Glutamatergic neuron (in vitro differentiated cells): ENCODE measurements around the gene DIP2B. TPM values are rescaled to one million over a fixed set of nuclear protein-coding genes. Genes with fewer than 3 reads are reported as not detected.

Experiments
- DNase-seq: peaks from one replicate; pipeline ENCODE4 v3.0.0; 2022
- H3K27ac Mint-ChIP-seq: one replicate; pipeline ENCODE4 v1.8.0; 2020; ENCODE audit warnings: mild to moderate bottlenecking, mixed read lengths, inconsistent platforms; ENCODE audit not compliant: unreplicated experiment
- H3K27me3 Mint-ChIP-seq: one replicate; pipeline ENCODE4 v1.8.0; 2020; ENCODE audit warnings: mild to moderate bottlenecking, moderate library complexity, mixed read lengths, inconsistent platforms; ENCODE audit not compliant: unreplicated experiment
- H3K36me3 Mint-ChIP-seq: one replicate; pipeline ENCODE4 v1.8.0; 2020; ENCODE audit warnings: mild to moderate bottlenecking, mixed read lengths, inconsistent platforms; ENCODE audit not compliant: unreplicated experiment
- H3K4me1 Mint-ChIP-seq: one replicate; pipeline ENCODE4 v1.8.0; 2020; ENCODE audit warnings: mild to moderate bottlenecking, low read depth, mixed read lengths, inconsistent platforms; ENCODE audit not compliant: unreplicated experiment
- H3K4me3 Mint-ChIP-seq: one replicate; pipeline ENCODE4 v1.8.0; 2020; ENCODE audit warnings: mild to moderate bottlenecking, mixed read lengths, inconsistent platforms; ENCODE audit not compliant: unreplicated experiment
- H3K9me3 Mint-ChIP-seq: one replicate; pipeline ENCODE4 v1.8.0; 2020; ENCODE audit warnings: mild to moderate bottlenecking, moderate library complexity, mixed read lengths, inconsistent platforms; ENCODE audit not compliant: unreplicated experiment
- total RNA-seq: library from RNA; stranded (reverse); fragmentation: NEBNext Ultra II Directional; extraction: Animal tissue kit (Norgen Biotek cat#: 25700); gene quantifications from one replicate; pipeline ENCODE4 v1.2.1, GENCODE V29; 2021; ENCODE audit not compliant: unreplicated experiment
- TF ChIP-seq, protein P1 (sequence below): fragments of 200-600 bp; sonication (generic); IDR thresholded peaks from one replicate; pipeline ENCODE4 v1.5.0; 2021; ENCODE audit not compliant: partially characterized antibody, unreplicated experiment

Gene DIP2B
- total RNA-seq, 1 donor from 2014 or later: 37.3 TPM

DNA sequence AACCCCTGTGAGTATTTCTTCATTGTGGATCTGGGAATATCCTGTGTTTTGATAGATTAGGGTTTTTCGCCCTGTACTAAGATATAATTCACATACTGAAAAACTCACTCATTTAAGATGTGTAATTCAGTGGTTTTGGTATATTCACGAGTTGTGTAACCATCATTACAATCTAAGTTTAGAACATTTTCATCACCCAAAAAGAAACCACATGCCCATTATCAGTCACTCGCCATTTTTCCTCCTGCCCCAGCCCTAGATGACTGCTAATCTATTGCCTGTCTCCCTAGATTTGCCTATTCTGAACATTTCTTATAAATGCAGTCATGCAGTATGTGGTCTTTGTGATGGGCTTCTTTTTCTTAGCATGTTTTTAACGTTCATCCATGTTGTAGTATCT lies 191.2 kb downstream of the DIP2B start:
- no peak for DNase-seq
- Mint-ChIP-seq H3K9me3 (no peaks in the 10 kb centered on the region), H3K4me3 (no peak overlapping the region), H3K4me1 (no peaks in the 10 kb centered on the region), H3K36me3 (no peaks in the 10 kb centered on the region), H3K27me3 (no peaks in the 10 kb centered on the region), H3K27ac (no peak overlapping the region)
- TF ChIP-seq, protein P1, sequence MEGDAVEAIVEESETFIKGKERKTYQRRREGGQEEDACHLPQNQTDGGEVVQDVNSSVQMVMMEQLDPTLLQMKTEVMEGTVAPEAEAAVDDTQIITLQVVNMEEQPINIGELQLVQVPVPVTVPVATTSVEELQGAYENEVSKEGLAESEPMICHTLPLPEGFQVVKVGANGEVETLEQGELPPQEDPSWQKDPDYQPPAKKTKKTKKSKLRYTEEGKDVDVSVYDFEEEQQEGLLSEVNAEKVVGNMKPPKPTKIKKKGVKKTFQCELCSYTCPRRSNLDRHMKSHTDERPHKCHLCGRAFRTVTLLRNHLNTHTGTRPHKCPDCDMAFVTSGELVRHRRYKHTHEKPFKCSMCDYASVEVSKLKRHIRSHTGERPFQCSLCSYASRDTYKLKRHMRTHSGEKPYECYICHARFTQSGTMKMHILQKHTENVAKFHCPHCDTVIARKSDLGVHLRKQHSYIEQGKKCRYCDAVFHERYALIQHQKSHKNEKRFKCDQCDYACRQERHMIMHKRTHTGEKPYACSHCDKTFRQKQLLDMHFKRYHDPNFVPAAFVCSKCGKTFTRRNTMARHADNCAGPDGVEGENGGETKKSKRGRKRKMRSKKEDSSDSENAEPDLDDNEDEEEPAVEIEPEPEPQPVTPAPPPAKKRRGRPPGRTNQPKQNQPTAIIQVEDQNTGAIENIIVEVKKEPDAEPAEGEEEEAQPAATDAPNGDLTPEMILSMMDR: no peak

DNA sequence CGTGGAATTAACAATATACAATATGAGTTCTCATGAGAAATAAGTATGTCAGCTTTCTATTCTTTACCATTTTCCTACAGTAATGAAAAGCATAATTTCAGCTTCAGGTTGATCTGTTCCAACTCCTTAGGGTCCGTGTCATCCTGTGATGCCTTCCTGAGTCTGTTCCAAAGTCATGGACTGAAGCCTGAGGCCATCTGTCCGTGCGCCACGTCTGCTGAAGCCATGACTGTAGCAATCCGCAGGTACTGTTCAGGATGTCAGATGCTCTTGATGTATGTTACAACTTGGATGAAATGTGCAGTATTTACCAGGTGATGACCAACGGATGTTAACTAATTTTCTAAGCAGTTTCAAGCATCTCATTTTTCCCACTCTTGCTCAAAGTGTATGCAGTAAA lies 192.1 kb downstream of the DIP2B start:
- Mint-ChIP-seq H3K4me1 (no peaks in the 10 kb centered on the region), H3K36me3 (no peaks in the 10 kb centered on the region), H3K27ac (no peak overlapping the region), H3K9me3 (no peaks in the 10 kb centered on the region), H3K4me3 (no peak overlapping the region), H3K27me3 (no peaks in the 10 kb centered on the region)
- no peak for DNase-seq
- TF ChIP-seq, protein P1: no peak

DNA sequence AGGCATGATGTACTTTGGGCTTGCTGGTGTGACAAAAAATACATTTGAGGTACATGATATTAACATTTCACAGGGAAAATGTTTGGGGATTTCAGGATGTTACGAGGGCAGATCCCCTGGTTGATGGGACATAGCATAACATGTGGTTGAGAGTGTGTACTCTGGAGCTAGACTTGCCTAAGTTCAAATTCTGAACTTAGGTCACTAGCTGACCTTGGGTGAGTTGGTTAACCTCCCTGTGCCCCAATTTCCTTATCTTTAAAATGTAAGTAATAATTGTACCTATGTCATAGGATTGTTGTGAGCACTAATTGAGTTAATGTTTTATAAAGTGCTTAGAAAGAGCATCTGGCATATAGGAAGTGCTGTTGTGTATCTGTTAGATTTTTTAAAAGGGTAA lies 194.4 kb downstream of the DIP2B start:
- Mint-ChIP-seq H3K9me3 (no peaks in the 10 kb centered on the region), H3K4me3 (no peak overlapping the region), H3K27me3 (no peaks in the 10 kb centered on the region), H3K36me3 (no peaks in the 10 kb centered on the region), H3K27ac (no peak overlapping the region), H3K4me1 (no peaks in the 10 kb centered on the region)
- DNase-seq: no peak
- TF ChIP-seq, protein P1: no peak

DNA sequence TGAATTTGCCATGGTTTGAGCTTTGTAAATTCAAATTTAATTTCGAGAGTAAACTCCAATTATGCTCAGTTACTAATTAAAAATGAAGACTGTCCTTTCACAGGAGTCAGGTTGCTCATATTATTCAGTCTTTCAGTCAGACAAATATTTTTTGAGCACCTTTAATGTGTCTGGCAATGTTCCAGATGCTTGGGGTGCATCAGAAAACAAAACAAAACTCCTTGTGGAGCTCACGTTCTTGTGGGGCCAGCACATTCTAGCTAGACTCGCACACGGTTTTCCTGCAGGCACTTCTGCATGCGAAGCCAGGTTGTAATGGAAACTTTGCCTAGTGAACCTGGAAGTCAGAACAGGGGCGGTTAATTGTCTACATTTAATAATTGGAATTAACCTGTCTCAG lies 195.2 kb downstream of the DIP2B start:
- TF ChIP-seq, protein P1: no peak
- H3K27ac Mint-ChIP-seq: no peak overlapping the region
- no peak overlapping the region for H3K4me3 Mint-ChIP-seq
- H3K9me3 Mint-ChIP-seq: no peaks in the 10 kb centered on the region
- H3K27me3 Mint-ChIP-seq: no peaks in the 10 kb centered on the region
- H3K36me3 Mint-ChIP-seq: no peaks in the 10 kb centered on the region
- no peak for DNase-seq
- H3K4me1 Mint-ChIP-seq: no peaks in the 10 kb centered on the region

DNA sequence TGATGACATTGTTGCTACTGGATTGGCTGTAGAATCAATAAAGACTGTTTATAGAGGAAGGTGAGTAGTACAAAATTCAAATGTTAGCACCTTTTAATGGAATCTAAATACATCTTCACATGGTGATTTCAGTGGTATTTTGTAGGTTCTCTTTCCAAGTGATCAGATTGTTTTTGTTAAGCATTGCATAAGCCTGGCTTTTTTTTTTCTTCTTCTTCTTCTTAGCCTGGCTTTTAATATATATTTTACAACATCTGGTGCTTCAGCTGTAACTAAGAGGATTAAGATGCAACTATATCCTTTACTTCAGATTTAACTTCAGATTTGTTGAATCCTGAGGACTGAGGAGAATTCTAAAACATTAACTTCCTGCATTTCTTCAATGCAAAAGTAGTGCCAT lies 201.8 kb downstream of the DIP2B start:
- no peak overlapping the region for H3K4me3 Mint-ChIP-seq
- no peaks in the 10 kb centered on the region for H3K36me3 Mint-ChIP-seq
- peaks cover 3% of the 10 kb centered on the region for H3K27me3 Mint-ChIP-seq
- H3K4me1 Mint-ChIP-seq: no peaks in the 10 kb centered on the region
- H3K9me3 Mint-ChIP-seq: peaks cover 2% of the 10 kb centered on the region
- TF ChIP-seq, protein P1: no peak
- no peak for DNase-seq
- no peak overlapping the region for H3K27ac Mint-ChIP-seq
